ENCODE data around the gene LTBP1. TPM values are rescaled to one million over a fixed set of nuclear protein-coding genes. Genes with fewer than 3 reads are reported as not detected.
"Not testable (repeated sequence)": the region's sequence is repeated elsewhere in the genome, so short reads cannot be mapped to it uniquely, and the experiment has no call there.

Gene LTBP1
- total and polyA plus RNA-seq, 4 donors: 5.8 to 57.6 (median 10.2) TPM

- TF ChIP-seq, protein P1, sequence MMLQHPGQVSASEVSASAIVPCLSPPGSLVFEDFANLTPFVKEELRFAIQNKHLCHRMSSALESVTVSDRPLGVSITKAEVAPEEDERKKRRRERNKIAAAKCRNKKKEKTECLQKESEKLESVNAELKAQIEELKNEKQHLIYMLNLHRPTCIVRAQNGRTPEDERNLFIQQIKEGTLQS (IDR thresholded peaks at IDR 0.05): peak; percentile 37
- TF ChIP-seq GABPA (IDR thresholded peaks at IDR 0.05 in 1 of 2, conservative IDR thresholded peaks at IDR 0.05 in 1 of 2) (no peak), YY1 (IDR thresholded peaks at IDR 0.05) (peak; percentile 76), FOXA2 (IDR thresholded peaks at IDR 0.05) (peak; percentile 68)
Observed at GRCh38 chr2:33051586-33052360, 105.0 kb downstream of the LTBP1 start (continued).

- H3K4me1 ChIP-seq (ENCODE audit: control insufficient read depth in 4 of 4, insufficient read depth in 4 of 4, low read length in 3 of 4): peaks cover 0 to 13% (median 6%) of the 10 kb centered on the region in 4 donors
- WGBS: 84% methylated on average over 3 of the region's 3 CpGs
- no peak for DNase-seq (ENCODE audit: low spot score)
- no peak overlapping the region for H3K9ac ChIP-seq (ENCODE audit: low read depth in 1 of 2, low read length in 2 of 2)
- H3K27ac ChIP-seq (ENCODE audit: low read depth in 1 of 2, low read length in 2 of 2): peak overlapping the region in 1 of 2 donors; percentile 93
- no peaks in the 10 kb centered on the region for H3K9me3 ChIP-seq (ENCODE audit: control insufficient read depth in 4 of 4, low read length in 3 of 4)
- H3K27me3 ChIP-seq (ENCODE audit: control insufficient read depth in 4 of 4, insufficient read depth in 4 of 4, low read length in 3 of 4): no peaks in the 10 kb centered on the region
- H3K36me3 ChIP-seq (ENCODE audit: control insufficient read depth in 4 of 4, insufficient read depth in 3 of 4, low read depth in 1 of 4, low read length in 3 of 4): no peaks in the 10 kb centered on the region
- TF ChIP-seq HNF4A (conservative IDR thresholded peaks at IDR 0.05): no peak
- no peak for TF ChIP-seq YY1 (IDR thresholded peaks at IDR 0.05)
- no peak for TF ChIP-seq HNF4G (IDR thresholded peaks at IDR 0.05)
- TF ChIP-seq SP1 (IDR thresholded peaks at IDR 0.05): no peak
- TF ChIP-seq RAD21 (IDR thresholded peaks at IDR 0.05): no peak
- no peak for TF ChIP-seq NR2F2 (IDR thresholded peaks at IDR 0.05)
- TF ChIP-seq TAF1 (conservative IDR thresholded peaks at IDR 0.05): no peak
- TF ChIP-seq GABPA (IDR thresholded peaks at IDR 0.05 in 1 of 2, conservative IDR thresholded peaks at IDR 0.05 in 1 of 2): no peak
- TF ChIP-seq FOXA2 (IDR thresholded peaks at IDR 0.05): no peak
- TF ChIP-seq, protein P1 (IDR thresholded peaks at IDR 0.05): no peak
- TF ChIP-seq FOXA1 (IDR thresholded peaks at IDR 0.05): no peak
- TF ChIP-seq, protein P2, sequence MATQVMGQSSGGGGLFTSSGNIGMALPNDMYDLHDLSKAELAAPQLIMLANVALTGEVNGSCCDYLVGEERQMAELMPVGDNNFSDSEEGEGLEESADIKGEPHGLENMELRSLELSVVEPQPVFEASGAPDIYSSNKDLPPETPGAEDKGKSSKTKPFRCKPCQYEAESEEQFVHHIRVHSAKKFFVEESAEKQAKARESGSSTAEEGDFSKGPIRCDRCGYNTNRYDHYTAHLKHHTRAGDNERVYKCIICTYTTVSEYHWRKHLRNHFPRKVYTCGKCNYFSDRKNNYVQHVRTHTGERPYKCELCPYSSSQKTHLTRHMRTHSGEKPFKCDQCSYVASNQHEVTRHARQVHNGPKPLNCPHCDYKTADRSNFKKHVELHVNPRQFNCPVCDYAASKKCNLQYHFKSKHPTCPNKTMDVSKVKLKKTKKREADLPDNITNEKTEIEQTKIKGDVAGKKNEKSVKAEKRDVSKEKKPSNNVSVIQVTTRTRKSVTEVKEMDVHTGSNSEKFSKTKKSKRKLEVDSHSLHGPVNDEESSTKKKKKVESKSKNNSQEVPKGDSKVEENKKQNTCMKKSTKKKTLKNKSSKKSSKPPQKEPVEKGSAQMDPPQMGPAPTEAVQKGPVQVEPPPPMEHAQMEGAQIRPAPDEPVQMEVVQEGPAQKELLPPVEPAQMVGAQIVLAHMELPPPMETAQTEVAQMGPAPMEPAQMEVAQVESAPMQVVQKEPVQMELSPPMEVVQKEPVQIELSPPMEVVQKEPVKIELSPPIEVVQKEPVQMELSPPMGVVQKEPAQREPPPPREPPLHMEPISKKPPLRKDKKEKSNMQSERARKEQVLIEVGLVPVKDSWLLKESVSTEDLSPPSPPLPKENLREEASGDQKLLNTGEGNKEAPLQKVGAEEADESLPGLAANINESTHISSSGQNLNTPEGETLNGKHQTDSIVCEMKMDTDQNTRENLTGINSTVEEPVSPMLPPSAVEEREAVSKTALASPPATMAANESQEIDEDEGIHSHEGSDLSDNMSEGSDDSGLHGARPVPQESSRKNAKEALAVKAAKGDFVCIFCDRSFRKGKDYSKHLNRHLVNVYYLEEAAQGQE (IDR thresholded peaks at IDR 0.05): no peak
- no peak for TF ChIP-seq RXRA (IDR thresholded peaks at IDR 0.05)
- no peak for TF ChIP-seq JUND (IDR thresholded peaks at IDR 0.05)
- no peak for TF ChIP-seq CTCF (IDR thresholded peaks at IDR 0.05; ENCODE audit: low read depth, low read length, missing input control)
- TF ChIP-seq, protein P3, sequence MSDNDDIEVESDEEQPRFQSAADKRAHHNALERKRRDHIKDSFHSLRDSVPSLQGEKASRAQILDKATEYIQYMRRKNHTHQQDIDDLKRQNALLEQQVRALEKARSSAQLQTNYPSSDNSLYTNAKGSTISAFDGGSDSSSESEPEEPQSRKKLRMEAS (IDR thresholded peaks at IDR 0.05): no peak
- TF ChIP-seq, protein P4, sequence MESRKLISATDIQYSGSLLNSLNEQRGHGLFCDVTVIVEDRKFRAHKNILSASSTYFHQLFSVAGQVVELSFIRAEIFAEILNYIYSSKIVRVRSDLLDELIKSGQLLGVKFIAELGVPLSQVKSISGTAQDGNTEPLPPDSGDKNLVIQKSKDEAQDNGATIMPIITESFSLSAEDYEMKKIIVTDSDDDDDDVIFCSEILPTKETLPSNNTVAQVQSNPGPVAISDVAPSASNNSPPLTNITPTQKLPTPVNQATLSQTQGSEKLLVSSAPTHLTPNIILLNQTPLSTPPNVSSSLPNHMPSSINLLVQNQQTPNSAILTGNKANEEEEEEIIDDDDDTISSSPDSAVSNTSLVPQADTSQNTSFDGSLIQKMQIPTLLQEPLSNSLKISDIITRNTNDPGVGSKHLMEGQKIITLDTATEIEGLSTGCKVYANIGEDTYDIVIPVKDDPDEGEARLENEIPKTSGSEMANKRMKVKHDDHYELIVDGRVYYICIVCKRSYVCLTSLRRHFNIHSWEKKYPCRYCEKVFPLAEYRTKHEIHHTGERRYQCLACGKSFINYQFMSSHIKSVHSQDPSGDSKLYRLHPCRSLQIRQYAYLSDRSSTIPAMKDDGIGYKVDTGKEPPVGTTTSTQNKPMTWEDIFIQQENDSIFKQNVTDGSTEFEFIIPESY (IDR thresholded peaks at IDR 0.05): no peak
- no peak for TF ChIP-seq EGR1 (IDR thresholded peaks at IDR 0.05; ENCODE audit: low read depth in 2 of 2)
- H3K4me3 ChIP-seq (ENCODE audit: low read depth in 1 of 3, low read length in 3 of 3): no peak overlapping the region
Observed at GRCh38 chr2:33052361-33052735, 105.6 kb downstream of the LTBP1 start.

- H3K36me3 ChIP-seq (ENCODE audit: control insufficient read depth in 4 of 4, insufficient read depth in 3 of 4, low read depth in 1 of 4, low read length in 3 of 4); H3K9ac ChIP-seq (ENCODE audit: low read depth in 1 of 2, low read length in 2 of 2); DNase-seq (ENCODE audit: low spot score); H3K9me3 ChIP-seq (ENCODE audit: control insufficient read depth in 4 of 4, low read length in 3 of 4); H3K4me3 ChIP-seq (ENCODE audit: low read depth in 1 of 3, low read length in 3 of 3); H3K27ac ChIP-seq (ENCODE audit: low read depth in 1 of 2, low read length in 2 of 2); H3K27me3 ChIP-seq (ENCODE audit: control insufficient read depth in 4 of 4, insufficient read depth in 4 of 4, low read length in 3 of 4): not testable (repeated sequence)
- 95% methylated on average over 11 of the region's 11 CpGs for WGBS
- peaks cover 0 to 13% (median 6%) of the 10 kb centered on the region in 4 donors for H3K4me1 ChIP-seq (ENCODE audit: control insufficient read depth in 4 of 4, insufficient read depth in 4 of 4, low read length in 3 of 4)
Observed at GRCh38 chr2:33052795-33053194, 106.0 kb downstream of the LTBP1 start.

Data from liver (tissue), 9 donors.